GM12891 (cell line): ENCODE data around the gene ASIC3.

Source experiments
- POLR2A ChIP-seq: IDR thresholded peaks from 2 replicates; pipeline ENCODE4 v1.6.1; 2011; ENCODE audit warnings: low read depth, low read length, control low read depth
- POLR2AphosphoS5 ChIP-seq: IDR thresholded peaks from 2 replicates; pipeline ENCODE4 v1.6.1; 2011; ENCODE audit warnings: low read depth, low read length, control low read depth
- POU2F2 ChIP-seq: IDR thresholded peaks from 2 replicates; pipeline ENCODE4 v1.6.1; 2011; ENCODE audit warnings: low read depth, mild to moderate bottlenecking, control low read depth, low read length, moderate library complexity
- SPI1 ChIP-seq: IDR thresholded peaks from 2 replicates; pipeline ENCODE4 v1.6.1; 2011; ENCODE audit warnings: low read depth, low read length, control low read depth
- TAF1 ChIP-seq: IDR thresholded peaks from 2 replicates; pipeline ENCODE4 v1.6.1; 2011; ENCODE audit warnings: low read depth, low read length, control low read depth

- TF ChIP-seq POLR2AphosphoS5 (no peak), POLR2A (no peak), TAF1 (no peak), SPI1 (no peak), POU2F2 (no peak)
Measured at GRCh38 chr7:151011097-151011409, 37.3 kb upstream of the ASIC3 start.
